PC-9 (cell line): ENCODE measurements around the gene GABRR1. TPM values are rescaled to one million over a fixed set of nuclear protein-coding genes. Genes with fewer than 3 reads are reported as not detected.

ENCODE experiments used
- BruUV-seq: library from RNA; stranded (reverse); fragments of 400-500 nt; replicated peaks from 2 replicates; lab custom pipeline; 2021; lab: Mats Ljungman, UMichigan
- CTCF ChIA-PET: fragments of 300-600 bp; sonication (Branson Sonifier 250); formaldehyde crosslinking; loops from one replicate; lab custom pipeline; 2022; ENCODE audit warnings: antibody characterized with exemption; lab: Charles Lee
- POLR2A ChIA-PET: fragments of 300-600 bp; sonication (Branson Sonifier 250); formaldehyde crosslinking; loops from one replicate; lab custom pipeline; 2022; ENCODE audit warnings: antibody characterized with exemption; ENCODE audit not compliant: unreplicated experiment; lab: Charles Lee
- DNase-seq, 2 experiments: peaks; one replicate each; pipeline versions ENCODE4 v3.0.0 to v3.0.0-alpha.2; 2015 to 2022; ENCODE audit warnings: mixed read lengths in 1 of 2
- H2AFZ ChIP-seq: fragments of 200-600 bp; sonication (generic); 2 replicates; pipeline ENCODE4 v1.8.1; 2017; ENCODE audit warnings: antibody characterized with exemption
- H3F3A ChIP-seq: fragments of 200-600 bp; sonication (generic); 2 replicates; pipeline ENCODE4 v1.8.1; 2017; ENCODE audit warnings: antibody characterized with exemption, mild to moderate bottlenecking, low read depth; ENCODE audit not compliant: insufficient read depth
- H3K27ac ChIP-seq: fragments of 200-600 bp; sonication (generic); 2 replicates; pipeline ENCODE4 v1.6.1; 2016; ENCODE audit warnings: mixed run types
- H3K27me3 ChIP-seq: fragments of 200-600 bp; sonication (generic); 2 replicates; pipeline ENCODE4 v1.6.1; 2016; ENCODE audit warnings: low read depth, mixed run types; ENCODE audit not compliant: insufficient read depth
- H3K36me3 ChIP-seq: fragments of 200-600 bp; sonication (generic); 2 replicates; pipeline ENCODE4 v1.6.1; 2016; ENCODE audit warnings: low read depth, mixed run types
- H3K4me1 ChIP-seq: fragments of 200-600 bp; sonication (generic); replicated peaks from 2 replicates; pipeline ENCODE4 v1.6.1; 2016; ENCODE audit warnings: mixed run types; ENCODE audit not compliant: insufficient read depth
- H3K4me2 ChIP-seq: fragments of 200-600 bp; sonication (generic); 2 replicates; pipeline ENCODE4 v1.6.1; 2017; ENCODE audit warnings: mixed run types
- H3K4me3 ChIP-seq: fragments of 200-600 bp; sonication (generic); 2 replicates; pipeline ENCODE4 v1.6.1; 2016; ENCODE audit warnings: mixed run types
- H3K79me2 ChIP-seq: fragments of 200-600 bp; sonication (generic); 2 replicates; pipeline ENCODE4 v1.6.1; 2017; ENCODE audit warnings: low read depth, mixed run types
- H3K9me2 ChIP-seq: fragments of 200-600 bp; sonication (generic); 2 replicates; pipeline ENCODE4 v1.8.1; 2017; ENCODE audit warnings: mild to moderate bottlenecking; ENCODE audit not compliant: insufficient read depth
- H3K9me3 ChIP-seq: fragments of 200-600 bp; sonication (generic); 2 replicates; pipeline ENCODE4 v1.8.1; 2016; ENCODE audit warnings: low read depth; ENCODE audit not compliant: insufficient read depth
- H4K20me1 ChIP-seq: fragments of 200-600 bp; sonication (generic); 2 replicates; pipeline ENCODE4 v1.8.1; 2017; ENCODE audit not compliant: insufficient read depth
- EZH2 ChIP-seq: fragments of 200-600 bp; sonication (generic); IDR thresholded peaks from 2 replicates; pipeline ENCODE4 v1.8.0; 2017; ENCODE audit warnings: antibody characterized with exemption, low read depth
- intact Hi-C: fragments of 100-400 bp; cut with micrococcal nuclease; formaldehyde crosslinking; loops from one replicate; pipeline ENCODE4 v1.10.0; 2022; ENCODE audit not compliant: unreplicated experiment
- total RNA-seq: library from RNA; stranded (reverse); gene quantifications from 2 replicates; pipeline ENCODE4 v1.2.3, GENCODE V29; 2021
- TF ChIP-seq, protein P1 (sequence below): fragments of 200-600 bp; sonication (generic); conservative IDR thresholded peaks from 2 replicates; pipeline ENCODE4 v1.6.1; 2017; ENCODE audit warnings: mixed run types, antibody characterized with exemption, mild to moderate bottlenecking, moderate library complexity

The GABRR1 gene
- total RNA-seq, 1 experiment from 2014 or later: not detected

DNA sequence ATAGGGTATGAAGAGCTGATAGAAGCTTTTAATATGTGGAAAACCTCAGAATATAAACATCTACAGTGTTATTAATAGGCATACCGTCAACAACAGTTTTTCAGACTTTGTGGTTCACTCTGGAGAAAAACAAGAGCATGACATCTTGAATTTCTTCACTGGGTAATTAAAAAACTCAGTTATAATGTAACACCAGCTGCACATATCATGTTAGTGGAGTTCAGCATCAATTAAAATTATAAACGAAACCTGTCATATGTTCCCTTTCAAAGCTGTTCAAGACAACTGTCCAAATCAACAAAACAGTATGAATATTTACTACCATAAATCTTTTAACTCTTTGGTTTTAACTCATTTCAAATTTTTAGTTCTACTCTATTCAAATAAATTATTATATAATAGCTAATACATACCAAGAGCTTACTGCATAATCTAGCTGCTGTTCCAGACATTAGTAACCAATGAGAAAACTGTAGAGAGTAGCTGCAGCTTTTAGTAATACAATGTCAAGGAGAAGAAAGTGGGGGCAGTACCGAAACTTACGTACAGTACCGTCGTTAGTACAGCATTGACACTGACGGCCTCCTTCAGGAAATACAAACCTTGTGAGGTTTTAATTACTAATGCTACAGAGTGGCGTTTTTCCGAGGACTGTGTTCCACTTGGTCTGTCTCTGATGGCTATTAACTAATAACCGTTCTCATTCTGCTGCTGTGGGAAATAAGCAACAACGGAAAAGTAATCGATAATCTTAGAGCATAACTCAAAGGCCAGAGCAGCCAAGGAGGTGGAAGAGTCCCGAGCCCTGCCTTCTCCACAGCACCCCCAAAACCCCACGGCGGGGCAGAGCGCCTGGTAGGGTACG, 71.8 kb downstream of the GABRR1 start:
- intact Hi-C loops: no loop called here
- POLR2A ChIA-PET: interaction anchor here (0.7 kb wide), 2 partner anchors 60 to 167 kb away, joined by 3 read pairs; no protein-coding TSS in a partner anchor

DNA sequence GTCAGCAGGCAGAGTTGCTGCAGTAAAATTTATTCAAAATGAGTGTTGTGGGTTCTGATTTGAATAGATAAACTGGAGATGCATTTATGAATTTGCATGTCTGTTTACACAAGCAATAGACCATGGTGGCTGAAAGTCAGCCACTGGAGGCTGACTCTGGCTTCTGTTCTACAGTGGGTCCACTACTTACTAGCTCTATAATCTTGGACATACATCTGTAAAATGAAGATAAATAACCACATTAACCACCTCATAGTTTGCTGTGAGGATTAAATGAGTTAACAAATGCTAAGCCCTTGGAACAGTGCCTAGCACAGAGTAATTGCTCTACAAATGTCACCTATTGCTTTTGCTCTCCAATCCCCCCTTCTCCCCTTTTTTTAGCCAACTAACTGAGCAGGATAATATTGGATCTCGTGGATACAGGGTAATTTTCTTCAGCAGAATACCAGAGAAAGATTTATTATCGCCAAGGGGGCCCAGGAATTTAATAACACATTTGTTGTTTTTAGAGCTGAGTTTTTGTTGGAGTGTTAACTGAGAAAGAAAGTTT, 72.7 kb downstream of the GABRR1 start:
- Histone ChIP-seq H3K27me3 (no peaks in the 10 kb centered on the region), H3K9me2 (no peaks in the 10 kb centered on the region), H3K36me3 (peaks cover 5% of the 10 kb centered on the region; the same call in 1 of the 2 replicates), H2AFZ (no peak overlapping the region), H3F3A (peaks cover 23% of the 10 kb centered on the region), H3K4me2 (peak overlapping the region; percentile 94; the same call in 1 of the 2 replicates), H3K27ac (no peak overlapping the region), H3K79me2 (peaks cover 29% of the 10 kb centered on the region), H3K9me3 (no peaks in the 10 kb centered on the region), H3K4me3 (no peak overlapping the region; the same call in 1 of the 2 replicates), H4K20me1 (no peaks in the 10 kb centered on the region), H3K4me1 (peaks cover 48% of the 10 kb centered on the region)
- TF ChIP-seq EZH2: no peak
- TF ChIP-seq, protein P1, sequence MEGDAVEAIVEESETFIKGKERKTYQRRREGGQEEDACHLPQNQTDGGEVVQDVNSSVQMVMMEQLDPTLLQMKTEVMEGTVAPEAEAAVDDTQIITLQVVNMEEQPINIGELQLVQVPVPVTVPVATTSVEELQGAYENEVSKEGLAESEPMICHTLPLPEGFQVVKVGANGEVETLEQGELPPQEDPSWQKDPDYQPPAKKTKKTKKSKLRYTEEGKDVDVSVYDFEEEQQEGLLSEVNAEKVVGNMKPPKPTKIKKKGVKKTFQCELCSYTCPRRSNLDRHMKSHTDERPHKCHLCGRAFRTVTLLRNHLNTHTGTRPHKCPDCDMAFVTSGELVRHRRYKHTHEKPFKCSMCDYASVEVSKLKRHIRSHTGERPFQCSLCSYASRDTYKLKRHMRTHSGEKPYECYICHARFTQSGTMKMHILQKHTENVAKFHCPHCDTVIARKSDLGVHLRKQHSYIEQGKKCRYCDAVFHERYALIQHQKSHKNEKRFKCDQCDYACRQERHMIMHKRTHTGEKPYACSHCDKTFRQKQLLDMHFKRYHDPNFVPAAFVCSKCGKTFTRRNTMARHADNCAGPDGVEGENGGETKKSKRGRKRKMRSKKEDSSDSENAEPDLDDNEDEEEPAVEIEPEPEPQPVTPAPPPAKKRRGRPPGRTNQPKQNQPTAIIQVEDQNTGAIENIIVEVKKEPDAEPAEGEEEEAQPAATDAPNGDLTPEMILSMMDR: no peak
- no TSS peak for BruUV-seq
- POLR2A ChIA-PET: interaction anchor here (0.7 kb wide), 1 partner anchor 60 kb away, joined by 3 read pairs; no protein-coding TSS in a partner anchor
- CTCF ChIA-PET: no interaction called here
- intact Hi-C loops: no loop called here
- DNase-seq: no peak

More for the DNA sequence above, 71.8 kb downstream of the GABRR1 start:
- BruUV-seq: no TSS peak
- DNase-seq: no peak
- Histone ChIP-seq H3K36me3 (peaks cover 9% of the 10 kb centered on the region; the same call in 1 of the 2 replicates), H3K4me1 (peaks cover 39% of the 10 kb centered on the region), H3K9me2 (no peaks in the 10 kb centered on the region), H3K79me2 (peaks cover 38% of the 10 kb centered on the region), H3K4me3 (peak overlapping the region; percentile 80), H3K4me2 (peak overlapping the region; percentile 94), H3F3A (peaks cover 14% of the 10 kb centered on the region), H4K20me1 (no peaks in the 10 kb centered on the region), H3K27ac (peak overlapping the region; percentile 85; the same call in 1 of the 2 replicates), H2AFZ (peak overlapping the region; percentile 93), H3K9me3 (no peaks in the 10 kb centered on the region), H3K27me3 (no peaks in the 10 kb centered on the region)
- TF ChIP-seq, protein P1: no peak
- no peak for TF ChIP-seq EZH2
- CTCF ChIA-PET: interaction anchor here (0.6 kb wide), 1 partner anchor 37 kb away, joined by 4 read pairs; no protein-coding TSS in a partner anchor

DNA sequence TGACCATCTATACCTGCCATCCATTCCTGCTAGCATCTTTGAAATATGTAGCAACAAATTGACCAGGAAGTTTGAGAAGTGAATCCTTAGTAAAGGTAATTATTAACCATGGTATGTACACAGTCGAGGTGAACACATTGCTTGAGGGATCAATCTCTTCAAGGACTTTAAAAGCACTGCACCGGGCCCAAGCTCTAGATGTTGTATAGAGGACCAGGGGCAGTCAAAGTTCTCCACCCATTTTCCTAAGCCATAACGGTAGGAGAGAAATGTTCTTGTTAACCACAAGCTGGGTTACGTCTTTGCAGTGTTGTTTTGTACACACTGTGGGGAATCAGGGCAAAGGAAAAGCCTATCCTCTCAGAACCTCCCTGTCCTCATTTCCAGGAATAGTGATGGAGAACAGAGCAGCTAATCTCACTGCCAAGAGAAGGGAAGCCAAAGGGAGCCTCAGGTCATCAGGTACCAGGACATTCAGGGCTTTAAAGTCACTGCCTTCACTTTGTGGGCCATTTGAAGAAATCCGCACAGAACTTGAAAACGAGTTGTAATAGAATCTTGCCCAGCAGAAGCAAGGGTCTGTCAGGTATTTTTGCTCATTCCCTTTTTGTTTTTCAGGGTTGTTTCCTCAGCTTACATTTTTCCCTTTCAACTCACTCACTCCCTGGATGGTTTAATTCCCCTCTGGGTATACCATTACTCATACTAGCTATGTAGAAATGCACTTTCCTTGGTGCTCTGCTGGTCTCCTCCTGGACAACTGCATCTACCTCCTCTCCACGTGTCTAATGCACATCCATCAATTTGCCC, 76.6 kb downstream of the GABRR1 start:
- Histone ChIP-seq H2AFZ (no peak overlapping the region), H3K36me3 (no peaks in the 10 kb centered on the region), H3K4me3 (no peak overlapping the region), H4K20me1 (no peaks in the 10 kb centered on the region), H3K79me2 (no peaks in the 10 kb centered on the region), H3K27ac (peak overlapping the region; percentile 36; the same call in 1 of the 2 replicates), H3K4me2 (peak overlapping the region; percentile 53), H3K27me3 (no peaks in the 10 kb centered on the region), H3F3A (peaks cover 14% of the 10 kb centered on the region), H3K9me2 (no peaks in the 10 kb centered on the region), H3K4me1 (peaks cover 38% of the 10 kb centered on the region), H3K9me3 (no peaks in the 10 kb centered on the region)
- ChIA-PET POLR2A (no interaction called here), CTCF (no interaction called here)
- no peak for TF ChIP-seq EZH2
- intact Hi-C loops: no loop called here
- DNase-seq: no peak
- no TSS peak for BruUV-seq
